ENCODE measurements around the gene PRELID1.
A peak's percentile ranks its signal among the peaks of the same experiment; 100 is the strongest.

The PRELID1 gene

DNA sequence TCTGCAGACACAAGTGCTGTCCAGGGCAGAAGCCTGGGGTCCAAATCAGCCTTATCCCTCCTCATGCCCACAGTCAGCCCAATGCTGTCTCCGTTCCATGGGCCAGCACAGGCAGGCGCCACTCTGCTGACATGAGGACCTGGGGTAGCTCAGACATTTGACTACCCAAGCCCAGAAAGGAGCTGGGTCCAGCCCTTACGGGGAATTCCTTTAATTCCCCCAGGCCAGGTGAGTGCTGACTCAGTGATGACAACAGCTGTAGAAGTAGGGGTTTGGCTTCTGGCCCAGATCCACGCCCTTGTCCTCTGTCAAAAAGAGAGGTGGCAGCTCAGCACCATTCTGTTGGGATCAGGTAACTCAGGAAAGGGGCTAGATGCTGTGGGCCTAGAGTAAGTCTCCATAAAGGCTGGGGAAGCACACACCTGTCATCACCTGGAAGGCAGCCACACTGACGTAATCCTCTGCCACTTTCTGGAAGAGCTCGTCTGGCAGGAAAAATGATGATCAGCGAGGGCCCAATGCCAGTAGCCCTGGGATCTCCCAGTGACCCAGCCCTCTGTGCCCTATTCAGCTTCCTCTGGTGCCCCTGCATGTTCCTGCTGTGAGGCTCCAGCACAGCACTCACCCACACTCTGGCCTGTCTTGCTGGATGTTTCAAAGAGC, 2.0 kb upstream of the PRELID1 start:
- DNase-seq (ENCODE audit: low spot score) = no peak
- Histone ChIP-seq H3K27me3 (ENCODE audit: control insufficient read depth in 3 of 3, insufficient read depth in 3 of 3, low read depth in 1 of 3, low read length in 3 of 3) (peaks cover 0 to 6% (median 0%) of the 10 kb centered on the region in 3 experiments), H3K79me1 (ENCODE audit: low read depth, low read length) (peaks cover 8% of the 10 kb centered on the region), H3K9me3 (replicated peaks in 1 of 2; ENCODE audit: control insufficient read depth in 2 of 2, insufficient read depth in 1 of 2, low read depth in 1 of 2, low read length in 2 of 2) (no peaks in the 10 kb centered on the region), H3K18ac (ENCODE audit: low read length) (no peak overlapping the region), H3K36me3 (replicated peaks in 1 of 2; ENCODE audit: control insufficient read depth in 2 of 2, insufficient read depth in 2 of 2, low read length in 2 of 2) (peaks cover 22 to 43% of the 10 kb centered on the region in 2 donors), H3K14ac (ENCODE audit: low read length) (no peak overlapping the region), H3K4me3 (ENCODE audit: low read length in 2 of 2) (peak overlapping the region in 1 of 2 donors; percentile 100), H2BK15ac (ENCODE audit: low read length) (no peak overlapping the region), H2AFZ (ENCODE audit: low read length) (no peak overlapping the region), H3K4me1 (ENCODE audit: control insufficient read depth in 2 of 2, insufficient read depth in 1 of 2, low read depth in 1 of 2, low read length in 2 of 2) (peaks cover 9 to 14% of the 10 kb centered on the region in 2 donors), H2BK120ac (ENCODE audit: low read depth, low read length) (no peak overlapping the region), H4K91ac (ENCODE audit: low read depth, low read length, poor library complexity) (no peak overlapping the region), H3K4me2 (ENCODE audit: insufficient read depth, low read length, poor library complexity, severe bottlenecking) (no peak overlapping the region), H2AK5ac (ENCODE audit: low read depth, low read length) (no peak overlapping the region), H2BK12ac (ENCODE audit: low read length) (no peak overlapping the region), H3K4ac (ENCODE audit: low read length) (no peak overlapping the region), H3K27ac (replicated peaks; ENCODE audit: low read length) (no peak overlapping the region), H3K23ac (ENCODE audit: low read depth, low read length, poor library complexity) (peak overlapping the region; percentile 5), H2BK5ac (ENCODE audit: low read length) (no peak overlapping the region), H3K9ac (ENCODE audit: low read depth, low read length, poor library complexity) (no peak overlapping the region), H4K8ac (ENCODE audit: low read depth, low read length) (no peak overlapping the region)
- WGBS, 2 donors (ENCODE audit: extremely low coverage in 2 of 2, insufficient read length in 2 of 2, insufficient replicate concordance in 1 of 2) = no CpG with 5 or more reads among the region's 7 CpGs

DNA sequence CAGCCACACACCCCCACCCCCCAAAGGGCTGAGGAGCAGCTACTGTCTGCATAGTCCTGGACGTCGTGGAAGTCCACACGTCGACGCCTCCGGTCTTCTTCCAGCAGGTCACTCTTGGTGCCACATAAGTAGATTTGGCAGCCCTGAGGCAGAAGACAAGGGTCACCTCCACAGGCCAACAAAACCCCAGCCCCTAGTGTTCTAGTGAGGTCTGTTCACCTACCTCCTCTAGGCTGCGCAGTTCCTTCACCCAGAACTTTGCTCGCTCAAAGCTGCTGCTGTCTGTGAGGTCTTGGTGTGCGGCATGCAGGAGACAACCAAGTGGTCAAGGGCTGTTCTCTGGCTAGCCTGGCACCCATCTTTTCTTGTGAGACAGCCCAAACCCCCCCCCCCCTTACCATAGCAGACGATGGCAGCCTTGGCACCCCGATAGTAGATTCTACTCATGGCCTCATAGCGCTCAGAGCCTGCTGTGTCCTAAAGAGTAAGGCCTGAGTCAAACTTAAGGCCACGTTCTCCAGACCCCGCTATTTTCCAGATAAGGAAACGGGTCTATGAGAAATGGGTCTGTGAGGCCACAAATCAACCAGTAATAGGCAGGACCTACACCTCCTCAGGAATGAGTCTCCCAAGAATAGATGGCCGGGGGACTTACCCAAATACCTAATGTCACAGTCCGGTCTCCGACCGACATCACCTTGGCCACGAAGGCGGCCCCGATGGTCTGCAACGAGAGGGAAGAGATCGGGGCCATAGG, 1.1 kb upstream of the PRELID1 start:
- Histone ChIP-seq H3K4me2 (ENCODE audit: insufficient read depth, low read length, poor library complexity, severe bottlenecking) (peak overlapping the region; percentile 99), H3K9me3 (replicated peaks in 1 of 2; ENCODE audit: control insufficient read depth in 2 of 2, insufficient read depth in 1 of 2, low read depth in 1 of 2, low read length in 2 of 2) (no peaks in the 10 kb centered on the region), H3K27me3 (ENCODE audit: control insufficient read depth in 3 of 3, insufficient read depth in 3 of 3, low read depth in 1 of 3, low read length in 3 of 3) (peaks cover 0 to 6% (median 0%) of the 10 kb centered on the region in 3 experiments), H3K4me1 (ENCODE audit: control insufficient read depth in 2 of 2, insufficient read depth in 1 of 2, low read depth in 1 of 2, low read length in 2 of 2) (peaks cover 9 to 14% of the 10 kb centered on the region in 2 donors), H2AFZ (ENCODE audit: low read length) (peak overlapping the region; percentile 97), H3K4ac (ENCODE audit: low read length) (no peak overlapping the region), H3K4me3 (ENCODE audit: low read length in 2 of 2) (peak overlapping the region; percentile 88 to 100), H2BK15ac (ENCODE audit: low read length) (no peak overlapping the region), H4K91ac (ENCODE audit: low read depth, low read length, poor library complexity) (no peak overlapping the region), H2BK12ac (ENCODE audit: low read length) (no peak overlapping the region), H3K79me1 (ENCODE audit: low read depth, low read length) (peaks cover 10% of the 10 kb centered on the region), H3K36me3 (replicated peaks in 1 of 2; ENCODE audit: control insufficient read depth in 2 of 2, insufficient read depth in 2 of 2, low read length in 2 of 2) (peaks cover 27 to 52% of the 10 kb centered on the region in 2 donors), H3K14ac (ENCODE audit: low read length) (no peak overlapping the region), H3K9ac (ENCODE audit: low read depth, low read length, poor library complexity) (no peak overlapping the region), H2BK5ac (ENCODE audit: low read length) (no peak overlapping the region), H3K23ac (ENCODE audit: low read depth, low read length, poor library complexity) (peak overlapping the region; percentile 99), H2BK120ac (ENCODE audit: low read depth, low read length) (no peak overlapping the region), H3K18ac (ENCODE audit: low read length) (peak overlapping the region; percentile 94), H4K8ac (ENCODE audit: low read depth, low read length) (no peak overlapping the region), H3K27ac (replicated peaks; ENCODE audit: low read length) (no peak overlapping the region), H2AK5ac (ENCODE audit: low read depth, low read length) (peak overlapping the region; percentile 93)
- WGBS, 2 donors (ENCODE audit: extremely low coverage in 2 of 2, insufficient read length in 2 of 2, insufficient replicate concordance in 1 of 2) = no CpG with 5 or more reads among the region's 24 CpGs
- no peak for DNase-seq (ENCODE audit: low spot score)

DNA sequence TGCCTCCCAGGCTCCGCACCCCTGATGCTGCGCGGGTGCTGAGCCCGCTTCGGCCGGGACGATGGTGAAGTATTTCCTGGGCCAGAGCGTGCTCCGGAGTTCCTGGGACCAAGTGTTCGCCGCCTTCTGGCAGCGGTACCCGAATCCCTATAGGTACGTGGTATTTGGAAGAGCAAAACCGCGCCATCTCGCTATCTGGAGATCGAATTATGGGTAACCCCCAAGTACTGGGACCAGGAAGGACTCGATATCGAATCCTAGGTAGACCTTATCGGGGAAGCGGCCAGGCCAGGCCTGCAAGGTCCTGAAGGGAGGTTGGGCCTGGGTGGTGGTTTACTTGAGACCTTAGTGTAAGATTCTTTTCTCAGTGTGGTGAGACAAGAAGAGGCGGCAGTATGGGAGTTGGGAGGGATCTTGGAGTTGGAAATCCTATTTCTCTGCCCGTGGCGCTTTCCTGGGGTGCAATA, 359 bp downstream of the PRELID1 start:
- peak overlapping the region; percentile 87 for H3K4me2 ChIP-seq (ENCODE audit: insufficient read depth, low read length, poor library complexity, severe bottlenecking)
- no CpG with 5 or more reads among the region's 25 CpGs for WGBS, 2 donors (ENCODE audit: extremely low coverage in 2 of 2, insufficient read length in 2 of 2, insufficient replicate concordance in 1 of 2)
- peak overlapping the region; percentile 61 for H3K18ac ChIP-seq (ENCODE audit: low read length)
- H3K4me3 ChIP-seq (ENCODE audit: low read length in 2 of 2) = peak overlapping the region; percentile 77 to 100
- H3K27ac ChIP-seq (replicated peaks; ENCODE audit: low read length) = no peak overlapping the region
- H2BK120ac ChIP-seq (ENCODE audit: low read depth, low read length) = no peak overlapping the region
- H2AK5ac ChIP-seq (ENCODE audit: low read depth, low read length) = peak overlapping the region; percentile 94
- no peak overlapping the region for H3K14ac ChIP-seq (ENCODE audit: low read length)
- no peak overlapping the region for H3K4ac ChIP-seq (ENCODE audit: low read length)
- peaks cover 9 to 14% of the 10 kb centered on the region in 2 donors for H3K4me1 ChIP-seq (ENCODE audit: control insufficient read depth in 2 of 2, insufficient read depth in 1 of 2, low read depth in 1 of 2, low read length in 2 of 2)
- peaks cover 25 to 65% of the 10 kb centered on the region in 2 donors for H3K36me3 ChIP-seq (replicated peaks in 1 of 2; ENCODE audit: control insufficient read depth in 2 of 2, insufficient read depth in 2 of 2, low read length in 2 of 2)
- peak overlapping the region; percentile 23 for H4K8ac ChIP-seq (ENCODE audit: low read depth, low read length)
- H3K79me1 ChIP-seq (ENCODE audit: low read depth, low read length) = peaks cover 10% of the 10 kb centered on the region
- no peaks in the 10 kb centered on the region for H3K9me3 ChIP-seq (replicated peaks in 1 of 2; ENCODE audit: control insufficient read depth in 2 of 2, insufficient read depth in 1 of 2, low read depth in 1 of 2, low read length in 2 of 2)
- DNase-seq (ENCODE audit: low spot score) = no peak
- no peak overlapping the region for H2BK12ac ChIP-seq (ENCODE audit: low read length)
- peak overlapping the region; percentile 99 for H3K23ac ChIP-seq (ENCODE audit: low read depth, low read length, poor library complexity)
- no peak overlapping the region for H2BK5ac ChIP-seq (ENCODE audit: low read length)
- H2BK15ac ChIP-seq (ENCODE audit: low read length) = no peak overlapping the region
- H3K27me3 ChIP-seq (ENCODE audit: control insufficient read depth in 3 of 3, insufficient read depth in 3 of 3, low read depth in 1 of 3, low read length in 3 of 3) = peaks cover 0 to 6% (median 0%) of the 10 kb centered on the region in 3 experiments
- peak overlapping the region; percentile 85 for H3K9ac ChIP-seq (ENCODE audit: low read depth, low read length, poor library complexity)
- peak overlapping the region; percentile 42 for H4K91ac ChIP-seq (ENCODE audit: low read depth, low read length, poor library complexity)
- peak overlapping the region; percentile 97 for H2AFZ ChIP-seq (ENCODE audit: low read length)

Data from neuronal stem cell (in vitro differentiated cells).